GM21515 (cell line): ENCODE results near the gene SH3RF3.

Experiments used
- ATAC-seq: cut with Tn5 transposase; IDR thresholded peaks from one replicate; pipeline ENCODE4 v1.9.1; 2021; ENCODE audit not compliant: unreplicated experiment

Gene SH3RF3

GRCh38 chr2:109176928-109177327 is 47.9 kb downstream of the SH3RF3 start:
- ATAC-seq = no peak

- no peak for ATAC-seq
Observed at GRCh38 chr2:109177635-109178034, 48.6 kb downstream of the SH3RF3 start.

- ATAC-seq = no peak
Observed at GRCh38 chr2:109178968-109179367, 50.0 kb downstream of the SH3RF3 start.

GRCh38 chr2:109180786-109181185 is 51.8 kb downstream of the SH3RF3 start:
- no peak for ATAC-seq

GRCh38 chr2:109182426-109182825 is 53.4 kb downstream of the SH3RF3 start:
- no peak for ATAC-seq

GRCh38 chr2:109183871-109184270 is 54.9 kb downstream of the SH3RF3 start:
- ATAC-seq = no peak

- no peak for ATAC-seq
Observed at GRCh38 chr2:109184368-109184767, 55.4 kb downstream of the SH3RF3 start.

GRCh38 chr2:109185338-109185737 is 56.3 kb downstream of the SH3RF3 start:
- no peak for ATAC-seq

GRCh38 chr2:109185821-109186570 is 57.0 kb downstream of the SH3RF3 start:
- ATAC-seq = no peak

GRCh38 chr2:109186656-109187250 is 57.7 kb downstream of the SH3RF3 start:
- ATAC-seq = no peak

- ATAC-seq = no peak
Observed at GRCh38 chr2:109187711-109188495, 58.9 kb downstream of the SH3RF3 start.

GRCh38 chr2:109188496-109188890 is 59.5 kb downstream of the SH3RF3 start:
- no peak for ATAC-seq

GRCh38 chr2:109188898-109189297 is 59.9 kb downstream of the SH3RF3 start:
- ATAC-seq = no peak

- ATAC-seq = no peak
Observed at GRCh38 chr2:109189751-109190150, 60.7 kb downstream of the SH3RF3 start.

GRCh38 chr2:109193807-109194619 is 65.0 kb downstream of the SH3RF3 start:
- no peak for ATAC-seq

GRCh38 chr2:109194620-109194937 is 65.6 kb downstream of the SH3RF3 start:
- ATAC-seq = no peak

- no peak for ATAC-seq
Observed at GRCh38 chr2:109195193-109196045, 66.4 kb downstream of the SH3RF3 start.

- no peak for ATAC-seq
Observed at GRCh38 chr2:109196081-109196875, 67.3 kb downstream of the SH3RF3 start.
